HUES64 (cell line): ENCODE results near the gene B3GNT7.
A peak's percentile ranks its signal among the peaks of the same experiment; 100 is the strongest.
"Not testable (repeated sequence)": the region's sequence is repeated elsewhere in the genome, so short reads cannot be mapped to it uniquely, and the experiment has no call there.

Experiments
- H3K27ac ChIP-seq: 2 replicates; pipeline ENCODE4 v1.7.0; 2013; ENCODE audit warnings: low read depth, low read length, inconsistent platforms
- H3K27me3 ChIP-seq: 2 replicates; pipeline ENCODE4 v1.6.1; 2013; ENCODE audit warnings: mild to moderate bottlenecking, low read length; ENCODE audit not compliant: insufficient read depth
- H3K36me3 ChIP-seq: 2 replicates; pipeline ENCODE4 v1.6.1; 2013; ENCODE audit warnings: mild to moderate bottlenecking, low read length; ENCODE audit not compliant: insufficient read depth
- H3K4me1 ChIP-seq: 2 replicates; pipeline ENCODE4 v1.6.1; 2013; ENCODE audit warnings: mild to moderate bottlenecking, low read length, moderate library complexity; ENCODE audit not compliant: insufficient read depth
- H3K4me3 ChIP-seq: 2 replicates; pipeline ENCODE4 v1.5.1; 2013; ENCODE audit warnings: mild to moderate bottlenecking, low read length, moderate library complexity
- H3K9ac ChIP-seq: 2 replicates; pipeline ENCODE4 v1.6.1; 2013; ENCODE audit warnings: mild to moderate bottlenecking, low read depth, low read length
- H3K9me3 ChIP-seq: 2 replicates; pipeline ENCODE4 v1.6.1; 2013; ENCODE audit warnings: low read depth, low read length; ENCODE audit not compliant: insufficient read depth
- WGBS: fragments of 150-250, 120-280 bp; methylation state at CpG from one replicate; pipeline ENCODE4 v1.1.7; 2013; ENCODE audit warnings: missing lambda C conversion rate; 5-methylcytosine and 5-hydroxymethylcytosine counted together

Gene B3GNT7

DNA sequence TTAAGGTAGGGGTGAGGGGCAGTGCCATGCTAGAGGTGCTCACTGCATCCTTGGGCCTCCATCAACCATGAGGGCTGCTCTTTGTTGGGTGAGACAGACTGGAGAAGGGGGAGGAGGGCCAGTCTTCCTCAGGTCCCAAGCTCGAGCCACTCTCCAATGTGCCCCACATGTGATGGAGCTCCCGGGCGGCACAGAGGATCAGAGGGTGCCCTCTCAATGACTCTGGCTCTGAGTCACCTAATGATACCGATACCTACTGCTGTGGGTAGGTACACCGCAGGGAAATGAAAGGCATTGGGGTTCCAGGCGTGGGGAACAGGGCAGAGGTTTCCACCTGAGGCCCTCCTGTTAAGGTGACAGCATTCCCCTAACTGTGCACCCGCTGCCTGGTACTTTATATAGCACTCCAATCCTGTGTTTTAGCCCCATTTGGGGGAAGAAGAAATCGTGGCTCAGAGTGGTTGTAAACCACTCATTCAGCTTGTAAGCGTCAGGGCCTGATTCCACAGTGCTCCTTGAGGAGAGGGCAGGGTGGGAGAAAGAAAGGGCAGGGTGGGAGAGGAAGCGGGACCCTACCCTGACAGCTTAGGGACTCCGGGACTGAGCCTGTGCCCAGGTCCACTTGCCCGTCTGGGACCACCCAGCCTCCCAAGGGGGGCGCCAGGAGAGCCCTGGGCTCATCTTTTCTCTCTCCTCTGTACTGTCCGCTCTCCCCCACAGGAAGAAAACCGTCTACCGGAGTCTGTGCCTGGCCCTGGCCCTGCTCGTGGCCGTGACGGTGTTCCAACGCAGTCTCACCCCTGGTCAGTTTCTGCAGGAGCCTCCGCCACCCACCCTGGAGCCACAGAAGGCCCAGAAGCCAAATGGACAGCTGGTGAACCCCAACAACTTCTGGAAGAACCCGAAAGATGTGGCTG lies 1.8 kb downstream of the B3GNT7 start:
- Histone ChIP-seq H3K4me1 (peaks cover 22% of the 10 kb centered on the region; the same call in 1 of the 2 replicates), H3K27ac (no peak overlapping the region), H3K36me3 (peaks cover 17% of the 10 kb centered on the region), H3K27me3 (peaks cover 12% of the 10 kb centered on the region; the same call in 1 of the 2 replicates), H3K9ac (no peak overlapping the region), H3K4me3 (peak overlapping the region; percentile 57; the same call in 1 of the 2 replicates), H3K9me3 (no peaks in the 10 kb centered on the region)
- 91% methylated on average over 22 of the region's 22 CpGs for WGBS

- no peak overlapping the region for H3K4me3 ChIP-seq
- H3K9me3 ChIP-seq: no peaks in the 10 kb centered on the region
- 97% methylated on average over 28 of the region's 28 CpGs for WGBS
- H3K27ac ChIP-seq: no peak overlapping the region
- H3K9ac ChIP-seq: no peak overlapping the region
- H3K4me1 ChIP-seq: peaks cover 22% of the 10 kb centered on the region; the same call in 1 of the 2 replicates
- peaks cover 12% of the 10 kb centered on the region; the same call in 1 of the 2 replicates for H3K27me3 ChIP-seq
- peaks cover 17% of the 10 kb centered on the region for H3K36me3 ChIP-seq
Measured at GRCh38 chr2:231397928-231398294, 2.4 kb downstream of the B3GNT7 start.

GRCh38 chr2:231398585-231398984 lies 3.1 kb downstream of the B3GNT7 start:
- 96% methylated on average over 27 of the region's 27 CpGs for WGBS
- Histone ChIP-seq H3K4me3 (no peak overlapping the region), H3K9ac (no peak overlapping the region), H3K36me3 (peaks cover 17% of the 10 kb centered on the region), H3K27me3 (peaks cover 12% of the 10 kb centered on the region; the same call in 1 of the 2 replicates), H3K4me1 (peaks cover 18% of the 10 kb centered on the region; the same call in 1 of the 2 replicates), H3K27ac (no peak overlapping the region), H3K9me3 (no peaks in the 10 kb centered on the region)

DNA sequence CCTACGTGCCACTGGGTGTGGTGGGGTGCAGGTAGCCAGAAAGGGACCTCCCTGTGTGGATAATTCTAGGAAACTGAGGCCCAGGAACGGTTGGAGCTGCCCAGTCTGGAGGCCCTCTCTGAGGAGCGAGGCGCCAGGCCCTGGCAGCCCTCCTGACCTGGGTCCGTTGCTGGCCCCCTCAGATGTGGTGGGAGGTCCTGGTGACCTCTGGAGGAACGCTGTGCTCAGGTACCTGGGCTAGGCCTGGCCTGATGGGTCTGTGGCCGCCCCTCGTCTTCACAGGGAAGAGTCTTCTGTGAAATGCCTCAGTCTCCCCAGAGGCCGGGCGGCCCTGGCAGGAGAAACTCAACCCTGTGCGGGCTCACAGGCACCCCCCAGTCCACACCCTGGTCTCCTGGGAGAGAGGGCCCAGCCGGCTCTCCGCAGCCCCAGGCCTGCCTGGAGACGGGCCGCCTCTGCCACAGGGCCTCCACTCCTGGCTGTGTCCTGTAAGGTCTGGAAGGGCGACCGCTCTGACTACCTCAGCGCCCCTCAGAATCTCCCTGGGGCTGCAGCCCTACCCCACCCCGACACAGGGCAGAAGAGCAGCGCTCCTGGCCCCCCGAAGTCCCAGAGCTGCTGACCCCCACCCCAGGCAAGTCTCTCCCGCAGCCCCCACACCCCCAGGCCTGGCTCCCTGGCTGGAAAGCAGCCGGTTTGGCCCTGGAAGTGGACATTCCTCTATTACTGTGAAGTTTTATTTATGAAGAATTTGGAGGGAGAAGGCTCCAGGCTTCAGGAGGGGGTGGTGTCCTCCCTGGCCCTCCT lies 3.7 kb downstream of the B3GNT7 start:
- H3K27me3 ChIP-seq: peaks cover 12% of the 10 kb centered on the region; the same call in 1 of the 2 replicates
- H3K4me1 ChIP-seq: peaks cover 15% of the 10 kb centered on the region; the same call in 1 of the 2 replicates
- H3K4me3 ChIP-seq: no peak overlapping the region
- no peak overlapping the region for H3K9ac ChIP-seq
- H3K36me3 ChIP-seq: peaks cover 17% of the 10 kb centered on the region
- no peaks in the 10 kb centered on the region for H3K9me3 ChIP-seq
- H3K27ac ChIP-seq: no peak overlapping the region
- WGBS: 91% methylated on average over 22 of the region's 23 CpGs

GRCh38 chr2:231399853-231400680 lies 4.6 kb downstream of the B3GNT7 start:
- no peaks in the 10 kb centered on the region for H3K9me3 ChIP-seq
- no peak overlapping the region for H3K4me3 ChIP-seq
- H3K9ac ChIP-seq: no peak overlapping the region
- peaks cover 17% of the 10 kb centered on the region for H3K36me3 ChIP-seq
- WGBS: 84% methylated on average over 12 of the region's 12 CpGs
- H3K4me1 ChIP-seq: peaks cover 12% of the 10 kb centered on the region; the same call in 1 of the 2 replicates
- H3K27ac ChIP-seq: 0 out of 2 replicates have a peak overlapping the region, but pooled peaks have one; percentile 28
- peaks cover 11% of the 10 kb centered on the region; the same call in 1 of the 2 replicates for H3K27me3 ChIP-seq

- H3K9me3 ChIP-seq, H3K4me3 ChIP-seq, H3K27me3 ChIP-seq, H3K9ac ChIP-seq: not testable (repeated sequence)
- Histone ChIP-seq H3K4me1 (peaks cover 16% of the 10 kb centered on the region; the same call in 1 of the 2 replicates), H3K27ac (0 out of 2 replicates have a peak overlapping the region, but pooled peaks have one; percentile 28), H3K36me3 (peaks cover 17% of the 10 kb centered on the region)
- WGBS: 68% methylated on average over 2 of the region's 8 CpGs
Measured at GRCh38 chr2:231400681-231401080, 5.2 kb downstream of the B3GNT7 start.

DNA sequence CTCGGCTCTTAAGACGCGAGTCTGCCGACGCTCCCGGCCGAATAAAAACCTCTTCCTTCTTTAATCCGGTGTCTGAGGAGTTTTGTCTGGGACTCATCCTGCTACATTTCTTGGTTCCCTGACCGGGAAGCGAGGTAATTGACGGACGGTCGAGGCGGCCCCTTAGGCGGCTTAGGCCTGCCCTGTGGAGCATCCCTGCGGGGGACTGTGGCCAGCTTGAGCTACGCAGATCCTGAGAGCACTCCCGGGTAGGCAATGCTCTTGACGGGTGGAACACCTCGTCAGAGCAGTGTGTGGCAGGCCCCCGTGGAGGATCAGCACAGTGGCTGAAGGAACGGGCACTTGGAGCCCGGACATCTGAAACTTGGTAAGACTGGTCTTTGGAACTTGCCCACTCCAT lies 5.6 kb downstream of the B3GNT7 start:
- not testable (repeated sequence) for H3K4me3 ChIP-seq, H3K9ac ChIP-seq, H3K27ac ChIP-seq, H3K27me3 ChIP-seq, H3K9me3 ChIP-seq
- H3K4me1 ChIP-seq: peaks cover 19% of the 10 kb centered on the region
- H3K36me3 ChIP-seq: peaks cover 17% of the 10 kb centered on the region
- WGBS: 83% methylated on average over 23 of the region's 23 CpGs

GRCh38 chr2:231403421-231404182 lies 8.1 kb downstream of the B3GNT7 start:
- not testable (repeated sequence) for H3K9ac ChIP-seq, H3K4me3 ChIP-seq, H3K36me3 ChIP-seq, H3K27ac ChIP-seq, H3K27me3 ChIP-seq, H3K9me3 ChIP-seq
- WGBS: 85% methylated on average over 14 of the region's 14 CpGs
- peaks cover 21% of the 10 kb centered on the region for H3K4me1 ChIP-seq

- not testable (repeated sequence) for H3K4me3 ChIP-seq, H3K27me3 ChIP-seq, H3K9me3 ChIP-seq, H3K27ac ChIP-seq, H3K36me3 ChIP-seq, H3K9ac ChIP-seq
- 89% methylated on average over 16 of the region's 16 CpGs for WGBS
- peaks cover 21% of the 10 kb centered on the region for H3K4me1 ChIP-seq
Measured at GRCh38 chr2:231404183-231404578, 8.7 kb downstream of the B3GNT7 start.
